Osteoblast (primary cell): Measurements from ENCODE around the gene AXIN1. TPM values are rescaled to one million over a fixed set of nuclear protein-coding genes. Genes with fewer than 3 reads are reported as not detected.

Experiments
- DNase-seq: peaks from one replicate; pipeline ENCODE4 v3.0.0; 2011; ENCODE audit warnings: low spot score, mixed read lengths; ENCODE audit not compliant: insufficient read length; ENCODE audit errors: missing footprints
- H2AFZ ChIP-seq: 2 replicates; pipeline ENCODE4 v1.6.0; 2011; ENCODE audit warnings: mild to moderate bottlenecking, low read length
- H3K27ac ChIP-seq: 2 replicates; pipeline ENCODE4 v1.5.1; 2011; ENCODE audit warnings: mild to moderate bottlenecking, low read depth, low read length, moderate library complexity
- H3K27me3 ChIP-seq: 2 replicates; pipeline ENCODE4 v1.6.0; 2012; ENCODE audit warnings: mild to moderate bottlenecking, control low read depth, inconsistent platforms, low read length, moderate library complexity; ENCODE audit not compliant: insufficient read depth
- H3K36me3 ChIP-seq: 2 replicates; pipeline ENCODE4 v1.5.1; 2011; ENCODE audit warnings: mild to moderate bottlenecking, low read length, control low read depth, moderate library complexity; ENCODE audit not compliant: insufficient read depth
- H3K4me1 ChIP-seq: 2 replicates; pipeline ENCODE4 v1.5.1; 2011; ENCODE audit warnings: mild to moderate bottlenecking, low read length, control low read depth, moderate library complexity; ENCODE audit not compliant: insufficient read depth
- H3K4me2 ChIP-seq: 2 replicates; pipeline ENCODE4 v1.6.0; 2011; ENCODE audit warnings: mild to moderate bottlenecking, low read length; ENCODE audit not compliant: insufficient read depth
- H3K4me3 ChIP-seq: fragments of 200-600 bp; sonication (generic); 3 replicates; pipeline ENCODE4 v1.5.1; 2012; ENCODE audit warnings: mild to moderate bottlenecking, low read length, inconsistent platforms; ENCODE audit not compliant: insufficient read depth
- H3K79me2 ChIP-seq: 2 replicates; pipeline ENCODE4 v1.6.0; 2012; ENCODE audit warnings: mild to moderate bottlenecking, low read length, control low read depth, inconsistent platforms; ENCODE audit not compliant: insufficient read depth
- H3K9me3 ChIP-seq: 2 replicates; pipeline ENCODE4 v1.5.1; 2011; ENCODE audit warnings: low read depth, low read length, control low read depth
- H4K20me1 ChIP-seq: 2 replicates; pipeline ENCODE4 v1.6.0; 2012; ENCODE audit warnings: mild to moderate bottlenecking, low read length, control low read depth; ENCODE audit not compliant: insufficient read depth
- CTCF ChIP-seq: IDR thresholded peaks from 2 replicates; pipeline ENCODE4 v1.5.1; 2011; ENCODE audit warnings: mild to moderate bottlenecking, low read depth, low read length, moderate library complexity; ENCODE audit errors: extremely low read depth
- total RNA-seq: library from RNA; depleted of rRNA; stranded (reverse); fragments of >200 nt; gene quantifications from 2 replicates; pipeline ENCODE4 v1.2.3, GENCODE V29; 2012

AXIN1 gene
- total RNA-seq, 1 donor = 21.7 TPM

GRCh38 chr16:377419-377951 is 25.0 kb upstream of the AXIN1 start:
- Histone ChIP-seq H3K4me2 (no peak overlapping the region), H3K27ac (no peak overlapping the region), H2AFZ (no peak overlapping the region), H3K27me3 (no peaks in the 10 kb centered on the region), H3K4me1 (no peaks in the 10 kb centered on the region), H3K36me3 (peaks cover 22% of the 10 kb centered on the region), H3K9me3 (no peaks in the 10 kb centered on the region), H3K79me2 (peaks cover 30% of the 10 kb centered on the region), H3K4me3 (no peak overlapping the region), H4K20me1 (peaks cover 15% of the 10 kb centered on the region)
- no peak for TF ChIP-seq CTCF
- no peak for DNase-seq

DNA sequence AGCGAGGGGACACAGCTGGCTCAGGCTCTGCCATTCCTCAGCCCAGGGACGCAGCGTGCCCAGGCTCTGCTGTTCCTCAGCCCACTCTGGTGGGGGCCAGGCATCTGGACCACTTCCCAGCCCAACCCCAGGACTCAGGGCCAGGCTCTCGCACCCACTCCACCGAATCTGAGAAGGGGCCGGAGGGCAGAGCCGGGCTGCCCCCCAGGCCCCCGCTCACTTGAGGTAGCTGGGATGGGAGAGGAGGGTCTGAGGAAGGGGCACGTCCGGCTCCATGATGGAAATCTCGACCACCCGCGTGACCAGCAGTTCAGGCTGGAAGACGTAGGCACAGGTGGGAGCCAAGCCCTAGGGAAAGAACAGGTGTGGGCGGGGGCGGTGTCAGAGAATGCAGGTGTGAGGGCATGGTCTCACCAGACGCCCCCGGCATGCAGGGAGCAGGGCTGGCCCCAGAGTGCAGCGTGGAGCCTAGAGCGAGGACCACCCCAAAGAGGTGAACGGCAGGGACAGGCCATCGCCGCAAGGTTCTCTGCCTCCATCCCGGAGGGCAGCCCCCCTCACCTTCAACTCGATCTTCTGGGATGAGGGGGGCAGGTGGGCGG is 24.4 kb upstream of the AXIN1 start:
- H3K36me3 ChIP-seq = peaks cover 22% of the 10 kb centered on the region
- TF ChIP-seq CTCF = no peak
- no peak overlapping the region for H3K4me2 ChIP-seq

GRCh38 chr16:375927-376816 is 23.6 kb upstream of the AXIN1 start:
- no peaks in the 10 kb centered on the region for H3K27me3 ChIP-seq
- no peak overlapping the region for H2AFZ ChIP-seq
- no peak for DNase-seq
- peaks cover 15% of the 10 kb centered on the region for H4K20me1 ChIP-seq
- H3K79me2 ChIP-seq = peaks cover 28% of the 10 kb centered on the region
- TF ChIP-seq CTCF = no peak
- H3K4me2 ChIP-seq = no peak overlapping the region
- H3K27ac ChIP-seq = no peak overlapping the region
- no peak overlapping the region for H3K4me3 ChIP-seq
- H3K9me3 ChIP-seq = no peaks in the 10 kb centered on the region
- peaks cover 27% of the 10 kb centered on the region for H3K36me3 ChIP-seq
- no peaks in the 10 kb centered on the region for H3K4me1 ChIP-seq

More for the DNA sequence above, 24.4 kb upstream of the AXIN1 start:
- DNase-seq = no peak
- Histone ChIP-seq H3K79me2 (peaks cover 30% of the 10 kb centered on the region), H3K4me1 (no peaks in the 10 kb centered on the region), H2AFZ (no peak overlapping the region), H3K4me3 (no peak overlapping the region), H3K27ac (no peak overlapping the region), H3K9me3 (no peaks in the 10 kb centered on the region), H3K27me3 (no peaks in the 10 kb centered on the region), H4K20me1 (peaks cover 15% of the 10 kb centered on the region)

- Histone ChIP-seq H3K36me3 (peaks cover 27% of the 10 kb centered on the region), H3K4me1 (no peaks in the 10 kb centered on the region), H3K4me3 (no peak overlapping the region), H2AFZ (no peak overlapping the region), H3K79me2 (peaks cover 19% of the 10 kb centered on the region), H3K27ac (no peak overlapping the region), H3K4me2 (no peak overlapping the region), H4K20me1 (peaks cover 15% of the 10 kb centered on the region), H3K9me3 (no peaks in the 10 kb centered on the region), H3K27me3 (no peaks in the 10 kb centered on the region)
- TF ChIP-seq CTCF = no peak
- DNase-seq = no peak
Measured at GRCh38 chr16:375212-375611, 22.7 kb upstream of the AXIN1 start.
